ENCODE data around the gene MAGED1.

DNA sequence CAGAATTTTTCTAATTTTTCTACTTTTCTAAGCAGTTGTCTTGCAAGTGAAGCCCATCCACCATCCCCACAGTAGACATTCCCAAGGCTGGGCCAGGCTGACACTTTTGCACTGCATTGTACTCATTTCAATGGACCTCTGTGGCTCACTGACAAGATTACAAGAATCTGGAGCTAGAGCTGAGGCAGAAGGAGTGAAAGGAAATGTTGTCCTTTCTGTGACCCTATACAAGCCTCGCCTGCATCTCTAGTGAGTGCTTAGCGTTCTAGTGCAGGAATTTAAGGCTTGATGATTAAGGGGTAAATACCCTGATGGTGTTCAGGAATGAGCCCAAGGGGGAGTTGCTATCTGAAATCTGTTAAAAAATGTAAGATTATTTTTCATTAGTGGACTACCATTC, 6.3 kb downstream of the MAGED1 start:
- TF ChIP-seq EZH2 (IDR thresholded peaks at IDR 0.05; ENCODE audit: low read length, unreplicated experiment) (no peak), EZH2phosphoT487 (IDR thresholded peaks at IDR 0.05; ENCODE audit: borderline replicate concordance, low read length) (no peak)
- TF ChIP-seq, protein P1, sequence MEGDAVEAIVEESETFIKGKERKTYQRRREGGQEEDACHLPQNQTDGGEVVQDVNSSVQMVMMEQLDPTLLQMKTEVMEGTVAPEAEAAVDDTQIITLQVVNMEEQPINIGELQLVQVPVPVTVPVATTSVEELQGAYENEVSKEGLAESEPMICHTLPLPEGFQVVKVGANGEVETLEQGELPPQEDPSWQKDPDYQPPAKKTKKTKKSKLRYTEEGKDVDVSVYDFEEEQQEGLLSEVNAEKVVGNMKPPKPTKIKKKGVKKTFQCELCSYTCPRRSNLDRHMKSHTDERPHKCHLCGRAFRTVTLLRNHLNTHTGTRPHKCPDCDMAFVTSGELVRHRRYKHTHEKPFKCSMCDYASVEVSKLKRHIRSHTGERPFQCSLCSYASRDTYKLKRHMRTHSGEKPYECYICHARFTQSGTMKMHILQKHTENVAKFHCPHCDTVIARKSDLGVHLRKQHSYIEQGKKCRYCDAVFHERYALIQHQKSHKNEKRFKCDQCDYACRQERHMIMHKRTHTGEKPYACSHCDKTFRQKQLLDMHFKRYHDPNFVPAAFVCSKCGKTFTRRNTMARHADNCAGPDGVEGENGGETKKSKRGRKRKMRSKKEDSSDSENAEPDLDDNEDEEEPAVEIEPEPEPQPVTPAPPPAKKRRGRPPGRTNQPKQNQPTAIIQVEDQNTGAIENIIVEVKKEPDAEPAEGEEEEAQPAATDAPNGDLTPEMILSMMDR (conservative IDR thresholded peaks at IDR 0.05; ENCODE audit: low read depth, low read length), result no peak
